Measurements from ENCODE around the gene PPP1R14B. TPM values are rescaled to one million over a fixed set of nuclear protein-coding genes. Genes with fewer than 3 reads are reported as not detected.
A peak's percentile ranks its signal among the peaks of the same experiment; 100 is the strongest.

The PPP1R14B gene
- total and polyA plus RNA-seq, 9 donors: 170 to 252 (median 194) TPM

DNA sequence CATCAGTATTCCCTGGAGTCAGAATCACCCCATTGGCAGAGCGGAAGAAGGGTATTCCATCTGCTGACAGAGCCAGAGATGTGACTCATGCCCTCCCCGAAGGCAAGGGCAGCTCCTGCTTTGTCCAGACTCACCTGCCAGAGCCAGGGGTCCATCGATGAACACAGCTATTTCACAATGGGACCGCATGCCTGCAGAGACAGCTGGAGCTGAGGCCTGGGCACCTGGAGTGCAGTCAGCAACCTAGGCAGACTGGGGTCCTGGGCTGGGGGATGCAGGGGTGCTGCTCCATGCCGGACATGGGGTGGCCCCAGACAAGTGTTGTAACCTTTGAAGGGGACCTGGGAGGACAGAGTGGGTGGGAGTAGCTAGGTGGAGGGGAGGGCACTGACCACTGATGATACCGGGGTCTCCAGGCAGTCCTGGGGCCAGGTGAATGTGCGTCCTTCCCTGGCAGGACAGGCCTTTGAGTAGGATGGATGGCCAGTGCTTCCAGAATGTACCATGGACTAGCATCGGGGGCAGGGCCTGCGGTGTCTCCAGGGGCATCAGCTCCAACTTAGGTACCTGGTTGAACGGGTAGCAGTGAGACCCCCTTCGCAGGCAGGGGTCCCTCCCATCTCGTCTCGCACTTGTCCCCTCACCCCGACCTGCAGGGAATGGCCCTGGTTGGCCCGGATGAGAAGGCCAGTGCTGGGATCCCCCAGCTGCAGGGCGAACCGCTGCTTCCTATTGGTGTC is 22.4 kb downstream of the PPP1R14B start:
- Histone ChIP-seq H3K4me1 (ENCODE audit: control insufficient read depth, insufficient read depth, low read length) (peaks cover 62% of the 10 kb centered on the region), H3K36me3 (ENCODE audit: control insufficient read depth, insufficient read depth, low read length) (peaks cover 26% of the 10 kb centered on the region), H3K4me3 (ENCODE audit: low read length) (no peak overlapping the region), H3K9me3 (replicated peaks; ENCODE audit: control insufficient read depth, low read depth, low read length) (no peaks in the 10 kb centered on the region), H3K27me3 (ENCODE audit: control insufficient read depth, insufficient read depth, low read length) (no peaks in the 10 kb centered on the region), H3K27ac (ENCODE audit: low read length) (peak overlapping the region; percentile 92)
- DNase-seq: no peak
- WGBS (ENCODE audit: insufficient coverage): 92% methylated on average over 17 of the region's 17 CpGs

DNA sequence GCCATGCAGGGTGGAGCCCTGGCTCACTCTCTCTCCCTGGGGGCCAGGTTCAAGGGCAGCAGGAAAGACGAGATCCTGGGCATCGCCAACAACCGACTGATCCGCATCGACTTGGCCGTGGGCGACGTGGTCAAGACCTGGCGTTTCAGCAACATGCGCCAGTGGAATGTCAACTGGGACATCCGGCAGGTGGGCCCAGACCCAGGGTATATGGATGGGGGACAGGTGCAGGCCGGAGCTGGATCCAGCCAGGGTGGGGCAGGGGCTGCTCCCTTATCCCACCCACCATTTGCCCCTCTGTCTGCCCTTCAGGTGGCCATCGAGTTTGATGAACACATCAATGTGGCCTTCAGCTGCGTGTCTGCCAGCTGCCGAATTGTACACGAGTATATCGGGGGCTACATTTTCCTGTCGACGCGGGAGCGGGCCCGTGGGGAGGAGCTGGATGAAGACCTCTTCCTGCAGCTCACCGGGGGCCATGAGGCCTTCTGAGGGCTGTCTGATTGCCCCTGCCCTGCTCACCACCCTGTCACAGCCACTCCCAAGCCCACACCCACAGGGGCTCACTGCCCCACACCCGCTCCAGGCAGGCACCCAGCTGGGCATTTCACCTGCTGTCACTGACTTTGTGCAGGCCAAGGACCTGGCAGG is 23.6 kb downstream of the PPP1R14B start:
- WGBS (ENCODE audit: insufficient coverage): 70% methylated on average over 23 of the region's 24 CpGs
- H3K36me3 ChIP-seq (ENCODE audit: control insufficient read depth, insufficient read depth, low read length): peaks cover 26% of the 10 kb centered on the region
- H3K4me1 ChIP-seq (ENCODE audit: control insufficient read depth, insufficient read depth, low read length): peaks cover 65% of the 10 kb centered on the region
- H3K27ac ChIP-seq (ENCODE audit: low read length): peak overlapping the region; percentile 80
- H3K4me3 ChIP-seq (ENCODE audit: low read length): no peak overlapping the region
- H3K27me3 ChIP-seq (ENCODE audit: control insufficient read depth, insufficient read depth, low read length): no peaks in the 10 kb centered on the region
- no peaks in the 10 kb centered on the region for H3K9me3 ChIP-seq (replicated peaks; ENCODE audit: control insufficient read depth, low read depth, low read length)
- DNase-seq: peak; percentile 35

GRCh38 chr11:64222651-64223000 is 24.1 kb downstream of the PPP1R14B start:
- DNase-seq: no peak
- WGBS (ENCODE audit: insufficient coverage): 64% methylated on average over 8 of the region's 9 CpGs
- Histone ChIP-seq H3K4me1 (ENCODE audit: control insufficient read depth, insufficient read depth, low read length) (peaks cover 64% of the 10 kb centered on the region), H3K27me3 (ENCODE audit: control insufficient read depth, insufficient read depth, low read length) (no peaks in the 10 kb centered on the region), H3K27ac (ENCODE audit: low read length) (peak overlapping the region; percentile 80), H3K36me3 (ENCODE audit: control insufficient read depth, insufficient read depth, low read length) (peaks cover 26% of the 10 kb centered on the region), H3K9me3 (replicated peaks; ENCODE audit: control insufficient read depth, low read depth, low read length) (no peaks in the 10 kb centered on the region), H3K4me3 (ENCODE audit: low read length) (no peak overlapping the region)

DNA sequence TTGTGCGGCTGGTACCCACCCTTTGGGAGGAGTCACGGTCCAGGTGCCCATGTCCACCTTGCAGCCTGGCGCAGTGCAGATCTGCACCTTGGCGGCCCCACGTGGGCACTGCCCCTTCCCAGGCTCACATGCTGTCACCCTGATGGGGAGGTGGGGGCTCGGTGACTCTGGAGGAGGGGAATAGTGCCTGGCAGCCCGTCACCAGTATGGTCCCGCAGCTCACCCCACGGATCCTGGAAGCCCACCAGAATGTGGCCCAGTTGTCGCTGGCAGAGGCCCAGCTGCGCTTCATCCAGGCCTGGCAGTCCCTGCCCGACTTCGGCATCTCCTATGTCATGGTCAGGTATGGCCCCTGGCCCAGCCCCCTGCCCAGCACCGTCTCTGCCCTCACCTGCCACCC is 25.9 kb downstream of the PPP1R14B start:
- H3K36me3 ChIP-seq (ENCODE audit: control insufficient read depth, insufficient read depth, low read length): peaks cover 26% of the 10 kb centered on the region

GRCh38 chr11:64220271-64220670 is 26.5 kb downstream of the PPP1R14B start:
- 90% methylated on average over 16 of the region's 17 CpGs for WGBS (ENCODE audit: insufficient coverage)
- H3K27ac ChIP-seq (ENCODE audit: low read length): no peak overlapping the region
- H3K9me3 ChIP-seq (replicated peaks; ENCODE audit: control insufficient read depth, low read depth, low read length): no peaks in the 10 kb centered on the region
- DNase-seq: no peak
- H3K4me3 ChIP-seq (ENCODE audit: low read length): no peak overlapping the region
- H3K36me3 ChIP-seq (ENCODE audit: control insufficient read depth, insufficient read depth, low read length): peaks cover 26% of the 10 kb centered on the region
- peaks cover 45% of the 10 kb centered on the region for H3K4me1 ChIP-seq (ENCODE audit: control insufficient read depth, insufficient read depth, low read length)
- H3K27me3 ChIP-seq (ENCODE audit: control insufficient read depth, insufficient read depth, low read length): no peaks in the 10 kb centered on the region

More for the DNA sequence above, 25.9 kb downstream of the PPP1R14B start:
- no peak for DNase-seq
- Histone ChIP-seq H3K27ac (ENCODE audit: low read length) (no peak overlapping the region), H3K27me3 (ENCODE audit: control insufficient read depth, insufficient read depth, low read length) (no peaks in the 10 kb centered on the region), H3K4me1 (ENCODE audit: control insufficient read depth, insufficient read depth, low read length) (peaks cover 50% of the 10 kb centered on the region), H3K9me3 (replicated peaks; ENCODE audit: control insufficient read depth, low read depth, low read length) (no peaks in the 10 kb centered on the region), H3K4me3 (ENCODE audit: low read length) (no peak overlapping the region)
- WGBS (ENCODE audit: insufficient coverage): 81% methylated on average over 9 of the region's 14 CpGs

DNA sequence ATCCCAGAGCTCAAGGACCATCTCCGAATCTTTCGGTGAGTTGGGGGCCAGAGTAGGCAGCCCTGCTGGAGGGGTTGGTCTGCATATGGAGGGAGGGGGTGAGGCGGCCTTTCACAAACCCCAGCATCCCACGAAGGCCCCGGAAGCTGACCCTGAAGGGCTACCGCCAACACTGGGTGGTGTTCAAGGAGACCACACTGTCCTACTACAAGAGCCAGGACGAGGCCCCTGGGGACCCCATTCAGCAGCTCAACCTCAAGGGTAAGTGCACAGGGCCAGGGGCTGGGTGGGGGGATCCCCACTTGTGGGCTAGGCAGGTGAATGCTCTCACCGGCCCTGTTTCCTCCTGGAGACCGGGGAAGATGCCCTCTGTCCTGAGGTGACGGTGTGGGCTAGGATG is 27.0 kb downstream of the PPP1R14B start:
- Histone ChIP-seq H3K4me3 (ENCODE audit: low read length) (no peak overlapping the region), H3K27ac (ENCODE audit: low read length) (no peak overlapping the region), H3K36me3 (ENCODE audit: control insufficient read depth, insufficient read depth, low read length) (peaks cover 26% of the 10 kb centered on the region), H3K4me1 (ENCODE audit: control insufficient read depth, insufficient read depth, low read length) (peaks cover 40% of the 10 kb centered on the region), H3K27me3 (ENCODE audit: control insufficient read depth, insufficient read depth, low read length) (no peaks in the 10 kb centered on the region), H3K9me3 (replicated peaks; ENCODE audit: control insufficient read depth, low read depth, low read length) (no peaks in the 10 kb centered on the region)
- DNase-seq: no peak
- WGBS (ENCODE audit: insufficient coverage): 86% methylated on average over 7 of the region's 10 CpGs

GRCh38 chr11:64219354-64219684 is 27.4 kb downstream of the PPP1R14B start:
- Histone ChIP-seq H3K4me1 (ENCODE audit: control insufficient read depth, insufficient read depth, low read length) (peaks cover 36% of the 10 kb centered on the region), H3K4me3 (ENCODE audit: low read length) (no peak overlapping the region), H3K27me3 (ENCODE audit: control insufficient read depth, insufficient read depth, low read length) (no peaks in the 10 kb centered on the region), H3K27ac (ENCODE audit: low read length) (no peak overlapping the region), H3K9me3 (replicated peaks; ENCODE audit: control insufficient read depth, low read depth, low read length) (no peaks in the 10 kb centered on the region), H3K36me3 (ENCODE audit: control insufficient read depth, insufficient read depth, low read length) (peaks cover 22% of the 10 kb centered on the region)
- DNase-seq: no peak
- no CpG with 5 or more reads among the region's 7 CpGs for WGBS (ENCODE audit: insufficient coverage)

DNA sequence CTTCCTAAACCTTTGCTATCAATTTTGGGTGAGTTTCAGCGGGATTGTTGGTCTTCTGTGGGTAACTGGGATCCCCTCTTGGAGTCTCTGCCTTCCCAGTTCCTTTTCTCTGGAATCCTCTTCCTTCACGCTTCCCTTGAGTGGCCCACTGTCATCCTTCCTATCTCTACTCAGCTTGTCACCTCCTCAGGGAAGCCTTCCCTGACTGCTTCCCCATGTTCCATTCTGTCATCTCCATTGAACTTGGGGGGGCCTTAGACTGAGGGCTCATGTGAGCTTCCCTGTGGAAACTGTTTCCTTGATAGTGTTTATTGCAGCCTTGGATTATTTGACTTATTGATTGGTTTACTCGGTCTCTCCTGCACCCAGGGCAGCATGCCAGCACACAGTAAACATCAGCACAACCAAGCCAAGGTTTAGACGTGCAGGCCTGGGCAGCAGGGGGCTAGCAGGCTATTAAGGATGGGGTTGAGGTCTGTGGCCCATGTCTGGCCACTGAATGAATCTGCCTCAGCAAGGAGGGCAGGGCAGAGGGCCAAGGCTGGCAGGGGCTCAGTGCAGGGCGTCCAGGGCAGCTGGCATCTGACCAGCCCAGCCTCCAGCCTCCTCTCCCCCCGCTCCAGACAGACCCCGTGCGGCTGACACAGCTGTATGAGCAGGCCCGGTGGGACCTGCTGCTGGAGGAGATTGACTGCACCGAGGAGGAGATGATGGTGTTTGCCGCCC is 28.0 kb downstream of the PPP1R14B start:
- DNase-seq: no peak
- WGBS (ENCODE audit: insufficient coverage): 47% methylated on average over 4 of the region's 11 CpGs
- Histone ChIP-seq H3K27me3 (ENCODE audit: control insufficient read depth, insufficient read depth, low read length) (no peaks in the 10 kb centered on the region), H3K4me3 (ENCODE audit: low read length) (no peak overlapping the region), H3K9me3 (replicated peaks; ENCODE audit: control insufficient read depth, low read depth, low read length) (no peaks in the 10 kb centered on the region), H3K36me3 (ENCODE audit: control insufficient read depth, insufficient read depth, low read length) (peaks cover 18% of the 10 kb centered on the region), H3K4me1 (ENCODE audit: control insufficient read depth, insufficient read depth, low read length) (peaks cover 30% of the 10 kb centered on the region), H3K27ac (ENCODE audit: low read length) (no peak overlapping the region)

DNA sequence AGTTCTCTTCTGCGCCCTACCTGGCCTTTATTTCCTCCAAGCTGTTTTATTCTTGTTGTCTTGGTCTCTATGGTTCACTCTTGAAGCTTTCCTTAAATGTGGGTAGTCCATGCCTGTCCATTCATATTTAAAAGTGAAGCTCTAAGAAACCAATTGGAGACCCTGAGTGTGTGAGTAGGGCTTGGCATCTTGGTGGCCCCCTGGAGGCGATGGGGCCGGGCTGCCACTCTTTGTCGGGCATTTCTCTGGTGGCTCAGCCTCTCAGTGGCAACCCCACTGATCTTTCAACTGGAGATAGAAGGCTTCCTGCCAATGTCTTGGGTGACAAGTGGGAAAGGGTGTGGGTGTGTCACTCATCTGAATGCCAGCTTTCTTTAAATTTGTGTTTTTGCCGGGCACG is 29.9 kb downstream of the PPP1R14B start:
- no peaks in the 10 kb centered on the region for H3K9me3 ChIP-seq (replicated peaks; ENCODE audit: control insufficient read depth, low read depth, low read length)
- H3K4me1 ChIP-seq (ENCODE audit: control insufficient read depth, insufficient read depth, low read length): peaks cover 16% of the 10 kb centered on the region
- no peak overlapping the region for H3K27ac ChIP-seq (ENCODE audit: low read length)
- WGBS (ENCODE audit: insufficient coverage): 93% methylated on average over 3 of the region's 6 CpGs
- no peak overlapping the region for H3K4me3 ChIP-seq (ENCODE audit: low read length)
- DNase-seq: no peak
- H3K27me3 ChIP-seq (ENCODE audit: control insufficient read depth, insufficient read depth, low read length): no peaks in the 10 kb centered on the region
- H3K36me3 ChIP-seq (ENCODE audit: control insufficient read depth, insufficient read depth, low read length): peaks cover 14% of the 10 kb centered on the region

DNA sequence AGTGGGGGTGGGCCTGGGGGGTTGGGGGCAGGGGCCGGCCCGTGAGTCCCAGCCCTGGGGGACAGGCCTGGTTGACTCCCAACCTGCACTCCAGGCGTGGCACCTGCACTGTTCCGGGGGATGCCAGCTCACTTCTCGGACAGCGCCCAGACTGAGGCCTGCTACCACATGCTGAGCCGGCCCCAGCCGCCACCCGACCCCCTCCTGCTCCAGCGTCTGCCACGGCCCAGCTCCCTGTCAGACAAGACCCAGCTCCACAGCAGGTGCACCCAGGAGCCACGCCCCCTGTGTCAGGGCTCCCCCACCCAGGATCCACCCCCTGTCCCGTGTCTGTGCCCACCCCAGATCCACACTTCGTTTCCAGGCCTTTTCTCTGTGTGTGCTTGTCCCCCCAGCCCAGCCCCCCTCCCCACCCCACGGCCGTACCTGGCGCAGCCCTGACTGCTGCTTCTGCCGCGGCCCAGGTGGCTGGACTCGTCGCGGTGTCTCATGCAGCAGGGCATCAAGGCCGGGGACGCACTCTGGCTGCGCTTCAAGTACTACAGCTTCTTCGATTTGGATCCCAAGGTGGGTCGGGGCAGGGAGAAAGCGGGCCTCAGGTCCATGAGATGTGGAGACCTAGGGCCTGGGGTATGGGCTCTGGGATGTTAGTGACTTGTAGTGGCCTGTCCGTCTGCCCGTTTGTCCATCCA is 35.4 kb downstream of the PPP1R14B start:
- Histone ChIP-seq H3K4me3 (ENCODE audit: low read length) (no peak overlapping the region), H3K4me1 (ENCODE audit: control insufficient read depth, insufficient read depth, low read length) (peaks cover 38% of the 10 kb centered on the region), H3K27me3 (ENCODE audit: control insufficient read depth, insufficient read depth, low read length) (no peaks in the 10 kb centered on the region), H3K9me3 (replicated peaks; ENCODE audit: control insufficient read depth, low read depth, low read length) (no peaks in the 10 kb centered on the region), H3K36me3 (ENCODE audit: control insufficient read depth, insufficient read depth, low read length) (peaks cover 8% of the 10 kb centered on the region), H3K27ac (ENCODE audit: low read length) (no peak overlapping the region)
- DNase-seq: no peak
- 78% methylated on average over 18 of the region's 30 CpGs for WGBS (ENCODE audit: insufficient coverage)

Measured in muscle of leg (tissue), 11 donors.